SK-N-SH treated with all-trans-retinoic acid at 6 μM for 48 hours (cell line): ENCODE measurements around the gene LY9.

ENCODE experiments used
- ATAC-seq: fragments of 200-7000 bp; cut with Tn5 transposase; 3 replicates; pipeline ENCODE4 v1.9.1; 2020; ENCODE audit warnings: mild to moderate bottlenecking, moderate library complexity
- ARNTL ChIP-seq: fragments of 450-650 bp; formaldehyde crosslinking; IDR thresholded peaks from 2 replicates; pipeline ENCODE4 v1.5.0; 2020; ENCODE audit warnings: low read depth, mild to moderate bottlenecking, moderate library complexity, borderline replicate concordance
- CSRNP3 ChIP-seq: fragments of 250-450 bp; sonication (Bioruptor Pico); IDR thresholded peaks from 2 replicates; pipeline ENCODE4 v1.5.1; 2021; ENCODE audit warnings: mild to moderate bottlenecking, moderate library complexity
- GLIS3 ChIP-seq: fragments of 250-450 bp; sonication (Bioruptor Pico); IDR thresholded peaks from 2 replicates; pipeline ENCODE4 v1.5.0; 2020; ENCODE audit warnings: mild to moderate bottlenecking, moderate library complexity
- ISL1 ChIP-seq: fragments of 250-450 bp; sonication (Bioruptor Pico); IDR thresholded peaks from 2 replicates; pipeline ENCODE4 v2.1.2; 2022; ENCODE audit warnings: mild to moderate bottlenecking, moderate library complexity
- OSR1 ChIP-seq: fragments of 250-450 bp; sonication (Bioruptor Pico); IDR thresholded peaks from 2 replicates; pipeline ENCODE4 v1.8.0; 2022; ENCODE audit warnings: moderate library complexity, mild to moderate bottlenecking, inconsistent platforms
- POU6F1 ChIP-seq: fragments of 250-450 bp; sonication (Bioruptor Pico); IDR thresholded peaks from 2 replicates; pipeline ENCODE4 v1.8.0; 2021; ENCODE audit warnings: low read depth, mild to moderate bottlenecking, moderate library complexity, borderline replicate concordance
- RARB ChIP-seq: fragments of 250-450 bp; sonication (Bioruptor Pico); IDR thresholded peaks from 2 replicates; pipeline ENCODE4 v1.8.0; 2021; ENCODE audit warnings: mild to moderate bottlenecking, moderate library complexity
- TCF4 ChIP-seq: fragments of 250-450 bp; sonication (Bioruptor Pico); IDR thresholded peaks from 2 replicates; pipeline ENCODE4 v1.8.0; 2021; ENCODE audit warnings: mild to moderate bottlenecking, moderate library complexity, borderline replicate concordance
- ZC3H10 ChIP-seq: fragments of 250-450 bp; sonication (Bioruptor Pico); IDR thresholded peaks from 2 replicates; pipeline ENCODE4 v1.5.1; 2021; ENCODE audit warnings: mild to moderate bottlenecking, moderate library complexity
- ZFP3 ChIP-seq: fragments of 250-450 bp; sonication (Bioruptor Pico); IDR thresholded peaks from 2 replicates; pipeline ENCODE4 v1.5.0; 2020; ENCODE audit warnings: mild to moderate bottlenecking, moderate library complexity
- ZNF70 ChIP-seq: fragments of 450-650 bp; formaldehyde crosslinking; IDR thresholded peaks from 2 replicates; pipeline ENCODE4 v1.5.0; 2020; ENCODE audit warnings: mild to moderate bottlenecking, moderate library complexity
- ZNF8 ChIP-seq: fragments of 450-650 bp; formaldehyde crosslinking; IDR thresholded peaks from 2 replicates; pipeline ENCODE4 v1.5.0; 2020; ENCODE audit warnings: mild to moderate bottlenecking, moderate library complexity
- TF ChIP-seq, protein P1 (sequence below): fragments of 250-450 bp; sonication (Bioruptor Pico); IDR thresholded peaks from 2 replicates; pipeline ENCODE4 v1.5.1; 2020; ENCODE audit warnings: low read depth, mild to moderate bottlenecking, moderate library complexity
- TF ChIP-seq, protein P2 (sequence below): fragments of 250-450 bp; sonication (Bioruptor Pico); IDR thresholded peaks from 2 replicates; pipeline ENCODE4 v1.8.0; 2020; ENCODE audit warnings: mild to moderate bottlenecking, moderate library complexity, borderline replicate concordance

The LY9 gene

GRCh38 chr1:160836561-160836960 lies 40.6 kb downstream of the LY9 start:
- TF ChIP-seq CSRNP3 (CRISPR knock-in tag): no peak
- TF ChIP-seq OSR1: no peak
- no peak for TF ChIP-seq RARB
- TF ChIP-seq, protein P1, sequence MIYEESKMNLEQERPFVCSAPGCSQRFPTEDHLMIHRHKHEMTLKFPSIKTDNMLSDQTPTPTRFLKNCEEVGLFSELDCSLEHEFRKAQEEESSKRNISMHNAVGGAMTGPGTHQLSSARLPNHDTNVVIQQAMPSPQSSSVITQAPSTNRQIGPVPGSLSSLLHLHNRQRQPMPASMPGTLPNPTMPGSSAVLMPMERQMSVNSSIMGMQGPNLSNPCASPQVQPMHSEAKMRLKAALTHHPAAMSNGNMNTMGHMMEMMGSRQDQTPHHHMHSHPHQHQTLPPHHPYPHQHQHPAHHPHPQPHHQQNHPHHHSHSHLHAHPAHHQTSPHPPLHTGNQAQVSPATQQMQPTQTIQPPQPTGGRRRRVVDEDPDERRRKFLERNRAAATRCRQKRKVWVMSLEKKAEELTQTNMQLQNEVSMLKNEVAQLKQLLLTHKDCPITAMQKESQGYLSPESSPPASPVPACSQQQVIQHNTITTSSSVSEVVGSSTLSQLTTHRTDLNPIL (CRISPR knock-in tag): no peak
- no peak for ATAC-seq

DNA sequence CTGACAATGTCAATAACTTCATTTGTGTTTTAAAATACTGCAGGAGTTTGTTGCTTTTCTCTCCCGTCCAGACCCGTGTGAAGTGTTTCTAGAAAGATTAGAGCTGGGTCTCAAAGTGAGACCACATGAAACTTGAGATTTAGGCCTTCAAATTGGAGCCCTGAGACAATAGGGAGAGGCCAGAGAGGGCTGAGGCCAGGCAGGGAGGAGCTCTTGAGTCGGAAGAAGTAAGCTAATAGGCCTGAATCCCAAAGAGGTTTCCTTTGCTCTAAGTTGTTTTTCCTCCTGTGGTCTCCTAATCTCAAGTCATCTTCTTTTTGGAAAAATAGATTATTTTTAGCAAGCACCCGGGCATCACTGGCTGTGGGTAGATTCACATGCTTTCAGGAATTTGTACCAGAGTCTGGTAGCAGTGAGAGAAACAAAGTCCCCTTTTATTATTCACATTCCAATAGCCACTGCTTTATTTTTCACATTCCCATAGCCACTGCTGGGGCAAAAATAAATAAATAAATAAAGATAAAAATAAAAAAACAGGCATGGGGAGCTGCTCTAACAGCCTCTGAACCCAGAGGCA lies 41.1 kb downstream of the LY9 start:
- TF ChIP-seq, protein P2, sequence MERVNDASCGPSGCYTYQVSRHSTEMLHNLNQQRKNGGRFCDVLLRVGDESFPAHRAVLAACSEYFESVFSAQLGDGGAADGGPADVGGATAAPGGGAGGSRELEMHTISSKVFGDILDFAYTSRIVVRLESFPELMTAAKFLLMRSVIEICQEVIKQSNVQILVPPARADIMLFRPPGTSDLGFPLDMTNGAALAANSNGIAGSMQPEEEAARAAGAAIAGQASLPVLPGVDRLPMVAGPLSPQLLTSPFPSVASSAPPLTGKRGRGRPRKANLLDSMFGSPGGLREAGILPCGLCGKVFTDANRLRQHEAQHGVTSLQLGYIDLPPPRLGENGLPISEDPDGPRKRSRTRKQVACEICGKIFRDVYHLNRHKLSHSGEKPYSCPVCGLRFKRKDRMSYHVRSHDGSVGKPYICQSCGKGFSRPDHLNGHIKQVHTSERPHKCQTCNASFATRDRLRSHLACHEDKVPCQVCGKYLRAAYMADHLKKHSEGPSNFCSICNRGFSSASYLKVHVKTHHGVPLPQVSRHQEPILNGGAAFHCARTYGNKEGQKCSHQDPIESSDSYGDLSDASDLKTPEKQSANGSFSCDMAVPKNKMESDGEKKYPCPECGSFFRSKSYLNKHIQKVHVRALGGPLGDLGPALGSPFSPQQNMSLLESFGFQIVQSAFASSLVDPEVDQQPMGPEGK (CRISPR knock-in tag): no peak
- ATAC-seq: no peak

- peak; percentile 47 for ATAC-seq
- TF ChIP-seq, protein P1 (CRISPR knock-in tag): no peak
- TF ChIP-seq TCF4 (CRISPR knock-in tag) (no peak), ZNF8 (no peak)
- TF ChIP-seq, all 23 proteins: peak for 0
Measured at GRCh38 chr1:160837558-160838205, 41.7 kb downstream of the LY9 start.

DNA sequence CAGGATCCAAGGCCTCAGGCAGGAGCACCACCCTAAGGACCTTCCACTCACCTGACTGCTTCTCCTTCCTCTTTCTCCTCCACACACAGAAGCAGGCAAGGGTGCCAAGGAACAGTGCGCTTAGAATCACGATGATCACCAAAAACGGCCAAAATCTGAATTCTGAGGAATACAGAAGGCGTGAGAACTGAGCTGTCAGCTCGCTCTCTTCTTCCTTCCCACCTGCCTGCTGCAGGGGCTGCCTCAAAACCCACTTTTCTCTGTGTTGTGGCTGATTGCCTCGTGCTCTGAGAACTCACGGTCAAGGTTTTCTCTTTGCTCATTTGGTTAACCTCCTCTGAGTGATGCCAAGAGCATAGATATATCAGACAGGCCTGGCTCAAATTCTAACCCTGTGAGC lies 42.9 kb downstream of the LY9 start:
- ATAC-seq: no peak
- TF ChIP-seq CSRNP3 (CRISPR knock-in tag): no peak
- TF ChIP-seq, protein P1 (CRISPR knock-in tag): no peak

- no peak for TF ChIP-seq ISL1
- TF ChIP-seq GLIS3 (CRISPR knock-in tag): no peak
- no peak for TF ChIP-seq POU6F1 (CRISPR knock-in tag)
- no peak for TF ChIP-seq ZC3H10 (CRISPR knock-in tag)
- no peak for TF ChIP-seq ZFP3
- TF ChIP-seq ZNF70 (CRISPR knock-in tag): no peak
- TF ChIP-seq ARNTL (CRISPR knock-in tag): no peak
- TF ChIP-seq, protein P2 (CRISPR knock-in tag): no peak
- no peak for TF ChIP-seq ZNF8
- ATAC-seq: no peak
Measured at GRCh38 chr1:160839746-160840145, 43.8 kb downstream of the LY9 start.
